ENCODE results near the gene TMEM220. TPM values are rescaled to one million over a fixed set of nuclear protein-coding genes. Genes with fewer than 3 reads are reported as not detected.

The TMEM220 gene
- total RNA-seq, 1 experiment from 2014 or later: 3.9 TPM

- H3K4me1 ChIP-seq (ENCODE audit: insufficient read depth, low read length): no peaks in the 10 kb centered on the region; the same call in 1 of the 2 replicates
- H3K9me3 ChIP-seq (ENCODE audit: low read length): no peaks in the 10 kb centered on the region
- H4K20me1 ChIP-seq (ENCODE audit: low read length): no peaks in the 10 kb centered on the region
- CTCF ChIA-PET: interaction anchor here (0.6 kb wide), 1 partner anchor 1182 kb away, joined by 3 read pairs; no protein-coding TSS in a partner anchor
- H3K27ac ChIP-seq (ENCODE audit: low read length): no peak overlapping the region
- no peaks in the 10 kb centered on the region for H3K79me2 ChIP-seq (ENCODE audit: low read length)
- H3K36me3 ChIP-seq (ENCODE audit: low read depth, low read length): no peaks in the 10 kb centered on the region
- TF ChIP-seq EZH2 (IDR thresholded peaks at IDR 0.05; ENCODE audit: low read length, unreplicated experiment) (no peak), EZH2phosphoT487 (IDR thresholded peaks at IDR 0.05; ENCODE audit: borderline replicate concordance, low read length) (no peak), CTCF (conservative IDR thresholded peaks at IDR 0.05; ENCODE audit: low read depth, low read length) (no peak)
- no TSS peak for BruUV-seq (replicated peaks)
- POLR2A ChIA-PET (ENCODE audit: unreplicated experiment): no interaction called here
- DNase-seq (no peak), ATAC-seq (no peak)
- H3K27me3 ChIP-seq (ENCODE audit: low read length): peaks cover 5% of the 10 kb centered on the region; the same call in 1 of the 2 replicates
- H3K4me2 ChIP-seq (ENCODE audit: low read length): no peak overlapping the region
- no peak overlapping the region for H3K4me3 ChIP-seq (ENCODE audit: low read length)
- no peak overlapping the region for H3K9ac ChIP-seq (ENCODE audit: low read length)
- intact Hi-C loops (cut with micrococcal nuclease): no loop called here
- H3K9me2 ChIP-seq (replicated peaks; ENCODE audit: low read length): no peaks in the 10 kb centered on the region
- H3F3A ChIP-seq (ENCODE audit: low read length, unreplicated experiment): no peaks in the 10 kb centered on the region
- no peak overlapping the region for H2AFZ ChIP-seq (ENCODE audit: low read length)
Measured at GRCh38 chr17:10752696-10753095, 22.9 kb upstream of the TMEM220 start.

GRCh38 chr17:10751563-10751962, 21.7 kb upstream of the TMEM220 start:
- H3F3A ChIP-seq (ENCODE audit: low read length, unreplicated experiment): no peaks in the 10 kb centered on the region
- H3K4me3 ChIP-seq (ENCODE audit: low read length): no peak overlapping the region
- no peaks in the 10 kb centered on the region; the same call in 1 of the 2 replicates for H3K4me1 ChIP-seq (ENCODE audit: insufficient read depth, low read length)
- no peak overlapping the region for H3K27ac ChIP-seq (ENCODE audit: low read length)
- H3K27me3 ChIP-seq (ENCODE audit: low read length): peaks cover 5% of the 10 kb centered on the region; the same call in 1 of the 2 replicates
- H3K9ac ChIP-seq (ENCODE audit: low read length): no peak overlapping the region
- H3K36me3 ChIP-seq (ENCODE audit: low read depth, low read length): no peaks in the 10 kb centered on the region
- no peaks in the 10 kb centered on the region for H4K20me1 ChIP-seq (ENCODE audit: low read length)
- BruUV-seq (replicated peaks): no TSS peak
- no peak overlapping the region for H2AFZ ChIP-seq (ENCODE audit: low read length)
- ChIA-PET CTCF (no interaction called here), POLR2A (ENCODE audit: unreplicated experiment) (no interaction called here)
- H3K9me3 ChIP-seq (ENCODE audit: low read length): no peaks in the 10 kb centered on the region
- intact Hi-C loops (cut with micrococcal nuclease): no loop called here
- H3K79me2 ChIP-seq (ENCODE audit: low read length): no peaks in the 10 kb centered on the region
- no peak for DNase-seq
- TF ChIP-seq EZH2 (IDR thresholded peaks at IDR 0.05; ENCODE audit: low read length, unreplicated experiment): no peak
- TF ChIP-seq CTCF (conservative IDR thresholded peaks at IDR 0.05; ENCODE audit: low read depth, low read length): no peak
- TF ChIP-seq EZH2phosphoT487 (IDR thresholded peaks at IDR 0.05; ENCODE audit: borderline replicate concordance, low read length): no peak
- no peak overlapping the region for H3K4me2 ChIP-seq (ENCODE audit: low read length)
- no peaks in the 10 kb centered on the region for H3K9me2 ChIP-seq (replicated peaks; ENCODE audit: low read length)
- no peak for ATAC-seq

GRCh38 chr17:10750210-10750609, 20.4 kb upstream of the TMEM220 start:
- POLR2A ChIA-PET (ENCODE audit: unreplicated experiment): no interaction called here
- intact Hi-C loops (cut with micrococcal nuclease): no loop called here
- CTCF ChIA-PET: no interaction called here

More at GRCh38 chr17:10750210-10750609, 20.4 kb upstream of the TMEM220 start:
- H4K20me1 ChIP-seq (ENCODE audit: low read length): no peaks in the 10 kb centered on the region
- no peak for DNase-seq
- H3K4me2 ChIP-seq (ENCODE audit: low read length): no peak overlapping the region
- no peaks in the 10 kb centered on the region for H3K79me2 ChIP-seq (ENCODE audit: low read length)
- BruUV-seq (replicated peaks): no TSS peak
- ATAC-seq: no peak
- no peaks in the 10 kb centered on the region for H3K36me3 ChIP-seq (ENCODE audit: low read depth, low read length)
- no peak overlapping the region for H2AFZ ChIP-seq (ENCODE audit: low read length)
- no peak overlapping the region for H3K9ac ChIP-seq (ENCODE audit: low read length)
- TF ChIP-seq EZH2 (IDR thresholded peaks at IDR 0.05; ENCODE audit: low read length, unreplicated experiment): no peak
- no peak for TF ChIP-seq EZH2phosphoT487 (IDR thresholded peaks at IDR 0.05; ENCODE audit: borderline replicate concordance, low read length)
- no peak for TF ChIP-seq CTCF (conservative IDR thresholded peaks at IDR 0.05; ENCODE audit: low read depth, low read length)
- H3K9me2 ChIP-seq (replicated peaks; ENCODE audit: low read length): no peaks in the 10 kb centered on the region
- no peaks in the 10 kb centered on the region; the same call in 1 of the 2 replicates for H3K4me1 ChIP-seq (ENCODE audit: insufficient read depth, low read length)
- no peak overlapping the region for H3K4me3 ChIP-seq (ENCODE audit: low read length)
- no peak overlapping the region for H3K27ac ChIP-seq (ENCODE audit: low read length)
- peaks cover 5% of the 10 kb centered on the region; the same call in 1 of the 2 replicates for H3K27me3 ChIP-seq (ENCODE audit: low read length)
- H3F3A ChIP-seq (ENCODE audit: low read length, unreplicated experiment): no peaks in the 10 kb centered on the region
- no peaks in the 10 kb centered on the region for H3K9me3 ChIP-seq (ENCODE audit: low read length)
